H9 (cell line): ENCODE results near the gene TIFAB. TPM values are rescaled to one million over a fixed set of nuclear protein-coding genes. Genes with fewer than 3 reads are reported as not detected.

ENCODE experiments used
- DNase-seq: peaks from one replicate; pipeline ENCODE4 v3.0.0-alpha.2; 2017
- H2AFZ ChIP-seq: one replicate; pipeline ENCODE4 v1.6.1; 2013; ENCODE audit warnings: mild to moderate bottlenecking, low read length, control low read depth, moderate library complexity
- H2AK5ac ChIP-seq: 2 replicates; pipeline ENCODE4 v1.6.1; 2013; ENCODE audit warnings: low read length, control low read depth, mixed read lengths; ENCODE audit not compliant: insufficient read length
- H2BK120ac ChIP-seq: one replicate; pipeline ENCODE4 v1.6.1; 2013; ENCODE audit warnings: low read depth, mild to moderate bottlenecking, low read length, control low read depth, inconsistent platforms; ENCODE audit not compliant: poor library complexity, severe bottlenecking
- H2BK12ac ChIP-seq: 2 replicates; pipeline ENCODE4 v1.6.1; 2013; ENCODE audit warnings: low read length, control low read depth, mixed read lengths, low read depth; ENCODE audit not compliant: insufficient read length
- H2BK15ac ChIP-seq: 2 replicates; pipeline ENCODE4 v1.6.1; 2013; ENCODE audit warnings: low read depth, low read length, control low read depth
- H2BK20ac ChIP-seq: one replicate; pipeline ENCODE4 v1.6.1; 2013; ENCODE audit warnings: low read depth, mild to moderate bottlenecking, low read length, control low read depth, inconsistent platforms; ENCODE audit not compliant: poor library complexity, severe bottlenecking
- H2BK5ac ChIP-seq: 2 replicates; pipeline ENCODE4 v1.6.1; 2013; ENCODE audit warnings: low read length, control low read depth, mixed read lengths; ENCODE audit not compliant: insufficient read length
- H3K14ac ChIP-seq: 2 replicates; pipeline ENCODE4 v1.6.1; 2013; ENCODE audit warnings: low read length, control low read depth; ENCODE audit not compliant: insufficient read depth
- H3K18ac ChIP-seq: 2 replicates; pipeline ENCODE4 v1.6.1; 2013; ENCODE audit warnings: low read depth, mild to moderate bottlenecking, mixed read lengths, low read length, control low read depth; ENCODE audit not compliant: insufficient read length
- H3K23ac ChIP-seq: 2 replicates; pipeline ENCODE4 v1.6.1; 2013; ENCODE audit warnings: low read length, control low read depth, mixed read lengths, low read depth; ENCODE audit not compliant: insufficient read length
- H3K23me2 ChIP-seq: 2 replicates; pipeline ENCODE4 v1.6.1; 2013; ENCODE audit warnings: low read depth, mild to moderate bottlenecking, mixed read lengths, low read length, control low read depth; ENCODE audit not compliant: insufficient read length, poor library complexity, severe bottlenecking
- H3K27ac ChIP-seq: 2 replicates; pipeline ENCODE4 v1.5.1; 2013; ENCODE audit warnings: low read length, control low read depth, mixed read lengths, low read depth; ENCODE audit not compliant: insufficient read length
- H3K27me3 ChIP-seq: 2 replicates; pipeline ENCODE4 v1.6.1; 2013; ENCODE audit warnings: low read length, control low read depth, inconsistent platforms; ENCODE audit not compliant: insufficient read depth
- H3K4ac ChIP-seq: 2 replicates; pipeline ENCODE4 v1.6.1; 2013; ENCODE audit warnings: low read depth, mild to moderate bottlenecking, control low read depth, inconsistent platforms, low read length, moderate library complexity
- H3K4me1 ChIP-seq: 2 replicates; pipeline ENCODE4 v1.6.1; 2013; ENCODE audit warnings: low read length, control low read depth, inconsistent platforms; ENCODE audit not compliant: insufficient read depth
- H3K4me2 ChIP-seq: 2 replicates; pipeline ENCODE4 v1.6.1; 2013; ENCODE audit warnings: low read length, control low read depth, mixed read lengths; ENCODE audit not compliant: insufficient read length, insufficient read depth
- H3K56ac ChIP-seq: 2 replicates; pipeline ENCODE4 v1.6.1; 2013; ENCODE audit warnings: low read depth, mild to moderate bottlenecking, mixed read lengths, low read length, control low read depth; ENCODE audit not compliant: insufficient read length
- H3K79me1 ChIP-seq: 2 replicates; pipeline ENCODE4 v1.6.1; 2013; ENCODE audit warnings: low read depth, mild to moderate bottlenecking, moderate library complexity, low read length, control low read depth, inconsistent platforms; ENCODE audit not compliant: insufficient read depth, poor library complexity, severe bottlenecking
- H3K79me2 ChIP-seq: 2 replicates; pipeline ENCODE4 v1.6.1; 2013; ENCODE audit warnings: low read length, control low read depth, inconsistent platforms; ENCODE audit not compliant: insufficient read depth
- H3K9ac ChIP-seq: 2 replicates; pipeline ENCODE4 v1.6.1; 2013; ENCODE audit warnings: low read length, control low read depth, mixed read lengths; ENCODE audit not compliant: insufficient read length; ENCODE audit errors: extremely low read depth
- H3K9me3 ChIP-seq: one replicate; pipeline ENCODE4 v1.6.1; 2013; ENCODE audit warnings: low read depth, low read length, inconsistent platforms; ENCODE audit not compliant: control insufficient read depth
- H3T11ph ChIP-seq: one replicate; pipeline ENCODE4 v1.6.1; 2013; ENCODE audit warnings: mild to moderate bottlenecking, low read length, control low read depth, inconsistent platforms
- H4K20me1 ChIP-seq: one replicate; pipeline ENCODE4 v1.6.1; 2013; ENCODE audit not compliant: control insufficient read depth, insufficient read length, insufficient read depth
- H4K5ac ChIP-seq: 2 replicates; pipeline ENCODE4 v1.6.1; 2013; ENCODE audit warnings: low read depth, mild to moderate bottlenecking, mixed read lengths, low read length, control low read depth; ENCODE audit not compliant: insufficient read length
- H4K8ac ChIP-seq: replicated peaks from 2 replicates; pipeline ENCODE4 v1.6.1; 2013; ENCODE audit warnings: low read length, control low read depth, mixed read lengths, low read depth; ENCODE audit not compliant: insufficient read length
- H4K91ac ChIP-seq: 2 replicates; pipeline ENCODE4 v1.6.1; 2013; ENCODE audit warnings: low read depth, mild to moderate bottlenecking, moderate library complexity, mixed read lengths, low read length, control low read depth; ENCODE audit not compliant: insufficient read length
- H3K27ac Mint-ChIP-seq, 3 experiments: 2 replicates in 2 of 3; 3 replicates in 1 of 3; pipeline ENCODE4 v1.8.0; 2020 to 2021; ENCODE audit warnings: mixed read lengths in 3 of 3, mild to moderate bottlenecking in 1 of 3, moderate library complexity in 1 of 3
- H3K27me3 Mint-ChIP-seq: 2 replicates; pipeline ENCODE4 v1.8.0; 2021; ENCODE audit warnings: low read depth, mild to moderate bottlenecking, moderate library complexity, mixed read lengths
- H3K36me3 Mint-ChIP-seq, 3 experiments: 2 replicates in 2 of 3; 3 replicates in 1 of 3; pipeline ENCODE4 v1.8.0; 2020 to 2021; ENCODE audit warnings: low read depth in 3 of 3, mixed read lengths in 3 of 3; ENCODE audit not compliant: insufficient read depth in 1 of 3
- H3K4me1 Mint-ChIP-seq, 2 experiments: 2 replicates each; pipeline ENCODE4 v1.8.0; 2020; ENCODE audit warnings: mixed read lengths in 2 of 2
- H3K4me3 Mint-ChIP-seq, 2 experiments: 2 replicates in 1 of 2; 3 replicates in 1 of 2; pipeline ENCODE4 v1.8.0; 2020 to 2021; ENCODE audit warnings: mild to moderate bottlenecking in 2 of 2, mixed read lengths in 2 of 2, moderate library complexity in 1 of 2
- H3K9me3 Mint-ChIP-seq, 2 experiments: 2 replicates in 1 of 2; 3 replicates in 1 of 2; pipeline ENCODE4 v1.8.0; 2020; ENCODE audit warnings: mild to moderate bottlenecking in 2 of 2, mixed read lengths in 2 of 2, moderate library complexity in 1 of 2
- CTCF ChIP-seq: fragments of 200-600 bp; sonication (generic); conservative IDR thresholded peaks from 3 replicates; pipeline ENCODE4 v1.8.0; 2021; ENCODE audit warnings: antibody characterized with exemption, mild to moderate bottlenecking
- WGBS: extraction: QIAGEN DNeasy Blood & Tissue Kit; methylation state at CpG from one replicate; pipeline ENCODE4 v1.1.7; 2013; ENCODE audit warnings: missing lambda C conversion rate, low lambda C conversion rate, mixed read lengths; ENCODE audit not compliant: insufficient read length; ENCODE audit errors: extremely low coverage; 5-methylcytosine and 5-hydroxymethylcytosine counted together
- total RNA-seq: library from RNA; stranded (reverse); gene quantifications from 2 replicates; pipeline ENCODE4 v1.2.1, GENCODE V29; 2021

Gene TIFAB
- total RNA-seq, 1 experiment from 2014 or later: not detected

GRCh38 chr5:135458356-135458755, 6.2 kb upstream of the TIFAB start:
- Histone ChIP-seq H3K14ac (no peak overlapping the region), H3K9ac (no peak overlapping the region), H3K79me2 (no peaks in the 10 kb centered on the region), H2BK12ac (no peak overlapping the region), H3T11ph (no peak overlapping the region), H3K4ac (no peak overlapping the region), H3K23ac (no peak overlapping the region), H4K5ac (no peak overlapping the region), H3K27me3 (peaks cover 6% of the 10 kb centered on the region), H3K79me1 (no peaks in the 10 kb centered on the region), H3K18ac (no peak overlapping the region), H3K9me3 (no peaks in the 10 kb centered on the region), H2BK5ac (no peak overlapping the region), H4K91ac (no peak overlapping the region), H2AFZ (no peak overlapping the region), H3K56ac (no peak overlapping the region), H2BK120ac (no peak overlapping the region), H2AK5ac (no peak overlapping the region), H4K20me1 (no peaks in the 10 kb centered on the region), H2BK15ac (no peak overlapping the region), H3K4me1 (no peaks in the 10 kb centered on the region), H3K27ac (no peak overlapping the region), H2BK20ac (no peak overlapping the region), H4K8ac (no peak overlapping the region), H3K23me2 (no peaks in the 10 kb centered on the region), H3K4me2 (no peak overlapping the region)
- H3K4me1 Mint-ChIP-seq: peaks cover 3% of the 10 kb centered on the region in 2 experiments; a peak in 1 of 4 replicates
- DNase-seq: no peak
- H3K4me3 Mint-ChIP-seq: no peak overlapping the region
- no CpG with 5 or more reads among the region's 4 CpGs for WGBS
- TF ChIP-seq CTCF: no peak
- no peak overlapping the region for H3K27ac Mint-ChIP-seq
- H3K9me3 Mint-ChIP-seq: no peaks in the 10 kb centered on the region; a peak in 1 of 5 replicates
- H3K27me3 Mint-ChIP-seq: peaks cover 97% of the 10 kb centered on the region
- H3K36me3 Mint-ChIP-seq: no peaks in the 10 kb centered on the region
